Psoas muscle (tissue), 8 donors: ENCODE results near the gene SGO2. TPM values are rescaled to one million over a fixed set of nuclear protein-coding genes. Genes with fewer than 3 reads are reported as not detected.
A peak's percentile ranks its signal among the peaks of the same experiment; 100 is the strongest.

ENCODE experiments used
- ATAC-seq, 4 donors: fragments of 200-7000 bp; cut with Tn5 transposase; one replicate each; pipeline ENCODE4 v1.9.1; 2020; ENCODE audit warnings: moderate library complexity in 3 of 4, mild to moderate bottlenecking in 2 of 4
- DNase-seq, 2 donors: peaks; one replicate each; pipeline ENCODE4 v3.0.0-alpha.2; 2020
- H3K27ac ChIP-seq: fragments of 200-600 bp; one replicate; pipeline ENCODE4 v1.8.0; 2022
- H3K27me3 ChIP-seq, 3 donors: fragments of 200-600 bp in 1 of 3; one replicate each; pipeline versions ENCODE4 v1.6.1 to v1.8.0; 2013 to 2022; ENCODE audit warnings: low read length in 2 of 3, mild to moderate bottlenecking in 2 of 3, moderate library complexity in 1 of 3; ENCODE audit not compliant: insufficient read depth in 3 of 3
- H3K36me3 ChIP-seq, 2 donors: fragments of 200-600 bp in 1 of 2; one replicate each; pipeline versions ENCODE4 v1.6.1 to v1.8.0; 2013 to 2022; ENCODE audit warnings: low read depth in 1 of 2, mild to moderate bottlenecking in 1 of 2, moderate library complexity in 1 of 2; ENCODE audit not compliant: insufficient read depth in 1 of 2
- H3K4me1 ChIP-seq: fragments of 200-600 bp; one replicate; pipeline ENCODE4 v1.8.0; 2022
- H3K4me3 ChIP-seq: fragments of 200-600 bp; one replicate; pipeline ENCODE4 v1.8.0; 2022; ENCODE audit warnings: mild to moderate bottlenecking
- H3K9me3 ChIP-seq: fragments of 200-600 bp; one replicate; pipeline ENCODE4 v1.8.0; 2022
- WGBS, 3 donors: extraction: QIAGEN DNeasy Blood & Tissue Kit; methylation state at CpG; one replicate each; pipeline versions ENCODE4 v1.1.6 to v1.1.7; 2013; 5-methylcytosine and 5-hydroxymethylcytosine counted together
- intact Hi-C, 2 donors: fragments of 100-400 bp; cut with DNase I; formaldehyde crosslinking; loops; one replicate each; pipeline versions ENCODE4 v1.11.0 to v1.14.2; 2022
- long read RNA-seq, 2 donors: library from polyadenylated mRNA; unstranded; transcript quantifications; one replicate each; pipeline ENCODE4 v2.0.0, GENCODE V29; 2021
- polyA plus RNA-seq, 3 donors: library from polyadenylated mRNA; stranded (reverse); fragments of 200-250 nt; gene quantifications; one replicate each; pipeline ENCODE4 v1.2.3, GENCODE V29; 2013
- total RNA-seq, 4 donors: library from RNA; stranded (reverse); fragmentation: NEBNext Ultra II Directional in 2 of 4; extraction: Animal tissue kit (Norgen Biotek cat#: 25700) in 2 of 4; gene quantifications; one replicate each; pipeline versions ENCODE4 v1.2.1 to v1.2.4, GENCODE V29; 2021 to 2023
- TF ChIP-seq, protein P1 (sequence below): fragments of 200-600 bp; IDR thresholded peaks from one replicate; pipeline ENCODE4 v1.8.0; 2022; ENCODE audit warnings: antibody characterized with exemption
- donor health status: healthy with polysubstance abuse.
- donor health status: DM: no; HTN: no; CAD: no; lungs with moderate emphysema.
- donor health status: Bipolar disorder and iron deficiency.
- donor health status: healthy.
- donor health status: DM: yes; HTN: yes; CAD: no.
- donor health status: DM: no; HTN: no; CAD: no.
- donor health status: DM: no; HTN: no; CAD: no.
- donor health status: DM: yes; HTN: yes; CAD: no.

SGO2 gene
- under 1 TPM; 0.22 to 0.60 (median 0.48) TPM for total RNA-seq
- 1 to 10 TPM in 2 of 3 donors, under 1 TPM in 1; 0.28 to 2.6 (median 1.1) TPM for polyA plus RNA-seq
- long read RNA-seq, donor 1, partial matches to known transcripts = 1 of 1 reads
- long read RNA-seq, donor 1, other reads (novel, unspliced or antisense) = 0 of 1 reads
- long read RNA-seq, donor 2 = 0 reads

- 0% methylated on average over 56 of the region's 56 CpGs for WGBS, 3 donors
- peak; percentile 100 for ATAC-seq
Measured at GRCh38 chr2:200525882-200526651, at the start of gene SGO2. SGO2 (plus strand) TSS chr2:200526207; CDS start chr2:200532976, 6,769 bp downstream.

GRCh38 chr2:200476836-200477235 is 49.2 kb upstream of the SGO2 start:
- TF ChIP-seq, protein P1, sequence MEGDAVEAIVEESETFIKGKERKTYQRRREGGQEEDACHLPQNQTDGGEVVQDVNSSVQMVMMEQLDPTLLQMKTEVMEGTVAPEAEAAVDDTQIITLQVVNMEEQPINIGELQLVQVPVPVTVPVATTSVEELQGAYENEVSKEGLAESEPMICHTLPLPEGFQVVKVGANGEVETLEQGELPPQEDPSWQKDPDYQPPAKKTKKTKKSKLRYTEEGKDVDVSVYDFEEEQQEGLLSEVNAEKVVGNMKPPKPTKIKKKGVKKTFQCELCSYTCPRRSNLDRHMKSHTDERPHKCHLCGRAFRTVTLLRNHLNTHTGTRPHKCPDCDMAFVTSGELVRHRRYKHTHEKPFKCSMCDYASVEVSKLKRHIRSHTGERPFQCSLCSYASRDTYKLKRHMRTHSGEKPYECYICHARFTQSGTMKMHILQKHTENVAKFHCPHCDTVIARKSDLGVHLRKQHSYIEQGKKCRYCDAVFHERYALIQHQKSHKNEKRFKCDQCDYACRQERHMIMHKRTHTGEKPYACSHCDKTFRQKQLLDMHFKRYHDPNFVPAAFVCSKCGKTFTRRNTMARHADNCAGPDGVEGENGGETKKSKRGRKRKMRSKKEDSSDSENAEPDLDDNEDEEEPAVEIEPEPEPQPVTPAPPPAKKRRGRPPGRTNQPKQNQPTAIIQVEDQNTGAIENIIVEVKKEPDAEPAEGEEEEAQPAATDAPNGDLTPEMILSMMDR = no peak
- WGBS, 3 donors = 32 to 57% (median 39%) methylated on average over 8 of the region's 8 CpGs
- DNase-seq (no peak), ATAC-seq (peak in 3 of 4 donors; percentile 36 to 58 (median 41))
- H3K4me1 ChIP-seq = peaks cover 4% of the 10 kb centered on the region
- H3K27me3 ChIP-seq = no peaks in the 10 kb centered on the region
- H3K36me3 ChIP-seq = peaks cover 0 to 48% of the 10 kb centered on the region in 2 donors
- H3K4me3 ChIP-seq = peak overlapping the region; percentile 51
- no peaks in the 10 kb centered on the region for H3K9me3 ChIP-seq
- peak overlapping the region; percentile 68 for H3K27ac ChIP-seq
- intact Hi-C loops = no loop called here

More at GRCh38 chr2:200525882-200526651, at the start of gene SGO2:
- intact Hi-C loops = no loop called here
- TF ChIP-seq, protein P1 = no peak
- Histone ChIP-seq H3K27ac (peak within 1 kb of the TSS; percentile 39), H3K4me3 (peak within 1 kb of the TSS; percentile 87), H3K36me3 (no peaks in the 10 kb centered on the region), H3K4me1 (peaks cover 7% of the 10 kb centered on the region), H3K27me3 (peaks cover 0 to 8% (median 0%) of the 10 kb centered on the region in 3 donors), H3K9me3 (no peaks in the 10 kb centered on the region)
- peak; percentile 94 to 97 for DNase-seq

- DNase-seq = peak; percentile 71 to 86
- peak; percentile 47 to 81 (median 66) for ATAC-seq
- H3K27ac ChIP-seq = peak overlapping the region; percentile 68
- intact Hi-C loops = no loop called here
- no peaks in the 10 kb centered on the region for H3K27me3 ChIP-seq
- H3K4me1 ChIP-seq = peaks cover 4% of the 10 kb centered on the region
- TF ChIP-seq, protein P1 = no peak
- peaks cover 0 to 39% of the 10 kb centered on the region in 2 donors for H3K36me3 ChIP-seq
- peak overlapping the region; percentile 51 for H3K4me3 ChIP-seq
- H3K9me3 ChIP-seq = no peaks in the 10 kb centered on the region
- 21 to 36% (median 21%) methylated on average over 21 of the region's 21 CpGs for WGBS, 3 donors
Measured at GRCh38 chr2:200477667-200478131, 48.3 kb upstream of the SGO2 start.

- Histone ChIP-seq H3K4me1 (peaks cover 4% of the 10 kb centered on the region), H3K9me3 (no peaks in the 10 kb centered on the region), H3K27me3 (no peaks in the 10 kb centered on the region), H3K4me3 (no peak overlapping the region), H3K27ac (no peak overlapping the region), H3K36me3 (peaks cover 0 to 21% of the 10 kb centered on the region in 2 donors)
- intact Hi-C loops = loop anchor here (2.0 to 5.0 kb wide), 2 partner anchors 172 to 499 kb away; partner anchors contain the start of gene SPATS2L (in 1 of the 2)
- DNase-seq = no peak
- no peak for ATAC-seq
- TF ChIP-seq, protein P1 = no peak
- 50 to 59% (median 58%) methylated on average over 8 of the region's 8 CpGs for WGBS, 3 donors
Measured at GRCh38 chr2:200479692-200480265, 46.2 kb upstream of the SGO2 start.
